Trophoblast cell (in vitro differentiated cells and primary cell): Measurements from ENCODE around the gene EIF4EBP3.
A peak's percentile ranks its signal among the peaks of the same experiment; 100 is the strongest.

Source experiments
- DNase-seq, 2 donors: peaks; one replicate each; pipeline ENCODE4 v3.0.0-alpha.2; 2016
- H2AFZ ChIP-seq: 2 replicates; pipeline ENCODE4 v1.6.1; 2013; ENCODE audit warnings: low read length, moderate library complexity, mild to moderate bottlenecking; ENCODE audit not compliant: insufficient read depth, poor library complexity
- H2AK5ac ChIP-seq: 2 replicates; pipeline ENCODE4 v1.6.1; 2013; ENCODE audit warnings: mild to moderate bottlenecking, low read length
- H2BK120ac ChIP-seq: 2 replicates; pipeline ENCODE4 v1.6.1; 2013; ENCODE audit warnings: low read length, mild to moderate bottlenecking, moderate library complexity; ENCODE audit not compliant: insufficient read depth, poor library complexity
- H2BK12ac ChIP-seq: 2 replicates; pipeline ENCODE4 v1.6.1; 2013; ENCODE audit warnings: mild to moderate bottlenecking, low read length, moderate library complexity
- H2BK5ac ChIP-seq: 2 replicates; pipeline ENCODE4 v1.6.1; 2013; ENCODE audit warnings: low read length, low read depth, moderate library complexity, mild to moderate bottlenecking; ENCODE audit not compliant: poor library complexity
- H3K14ac ChIP-seq: 2 replicates; pipeline ENCODE4 v1.6.1; 2013; ENCODE audit warnings: mild to moderate bottlenecking, low read length
- H3K18ac ChIP-seq: 2 replicates; pipeline ENCODE4 v1.6.1; 2013; ENCODE audit warnings: mild to moderate bottlenecking, low read length
- H3K23ac ChIP-seq: 2 replicates; pipeline ENCODE4 v1.6.1; 2013; ENCODE audit warnings: low read length
- H3K27ac ChIP-seq: 2 replicates; pipeline ENCODE4 v1.5.1; 2013; ENCODE audit warnings: low read depth, mild to moderate bottlenecking, inconsistent platforms, low read length, moderate library complexity
- H3K27me3 ChIP-seq: 2 replicates; pipeline ENCODE4 v1.6.1; 2013; ENCODE audit warnings: inconsistent platforms, mild to moderate bottlenecking, low read length, moderate library complexity; ENCODE audit not compliant: insufficient read depth
- H3K36me3 ChIP-seq, 2 experiments: 1 replicate in 1 of 2; 2 replicates in 1 of 2; pipeline ENCODE4 v1.6.1; 2013; ENCODE audit warnings: low read length in 2 of 2, mild to moderate bottlenecking in 2 of 2, moderate library complexity in 1 of 2; ENCODE audit not compliant: insufficient read depth in 2 of 2, control insufficient read depth in 1 of 2
- H3K4ac ChIP-seq: 2 replicates; pipeline ENCODE4 v1.6.1; 2013; ENCODE audit warnings: low read depth, mild to moderate bottlenecking, low read length, moderate library complexity
- H3K4me1 ChIP-seq, 2 experiments: 1 replicate in 1 of 2; 2 replicates in 1 of 2; pipeline ENCODE4 v1.6.1; 2013; ENCODE audit warnings: low read length in 2 of 2, mild to moderate bottlenecking in 2 of 2, moderate library complexity in 1 of 2; ENCODE audit not compliant: insufficient read depth in 2 of 2, control insufficient read depth in 1 of 2
- H3K4me2 ChIP-seq: 2 replicates; pipeline ENCODE4 v1.6.1; 2013; ENCODE audit warnings: inconsistent platforms, mild to moderate bottlenecking, low read length, moderate library complexity
- H3K4me3 ChIP-seq: 2 replicates; pipeline ENCODE4 v1.5.1; 2013; ENCODE audit warnings: mild to moderate bottlenecking, low read depth, low read length, inconsistent platforms
- H3K79me1 ChIP-seq: one replicate; pipeline ENCODE4 v1.6.1; 2013; ENCODE audit warnings: low read length
- H3K79me2 ChIP-seq: 2 replicates; pipeline ENCODE4 v1.6.1; 2013; ENCODE audit warnings: low read length, mild to moderate bottlenecking; ENCODE audit not compliant: control insufficient read depth, insufficient read depth, poor library complexity
- H3K9ac ChIP-seq: 2 replicates; pipeline ENCODE4 v1.6.1; 2013; ENCODE audit warnings: mild to moderate bottlenecking, low read length
- H3K9me3 ChIP-seq: 2 replicates; pipeline ENCODE4 v1.6.1; 2013; ENCODE audit warnings: low read depth, mild to moderate bottlenecking, control low read depth, inconsistent platforms, low read length; ENCODE audit not compliant: insufficient read depth
- H4K12ac ChIP-seq: 2 replicates; pipeline ENCODE4 v1.6.1; 2013; ENCODE audit warnings: low read depth, mild to moderate bottlenecking, low read length, moderate library complexity
- H4K8ac ChIP-seq: 2 replicates; pipeline ENCODE4 v1.6.1; 2013; ENCODE audit warnings: low read depth, mild to moderate bottlenecking, low read length, moderate library complexity
- H4K91ac ChIP-seq: one replicate; pipeline ENCODE4 v1.6.1; 2013; ENCODE audit warnings: low read depth, mild to moderate bottlenecking, low read length, moderate library complexity
- WGBS: extraction: QIAGEN DNeasy Blood & Tissue Kit; methylation state at CpG from one replicate; pipeline ENCODE4 v1.1.7; 2013; ENCODE audit warnings: missing lambda C conversion rate; ENCODE audit not compliant: insufficient read length, insufficient coverage; ENCODE audit errors: extremely low coverage; 5-methylcytosine and 5-hydroxymethylcytosine counted together

EIF4EBP3 gene

DNA sequence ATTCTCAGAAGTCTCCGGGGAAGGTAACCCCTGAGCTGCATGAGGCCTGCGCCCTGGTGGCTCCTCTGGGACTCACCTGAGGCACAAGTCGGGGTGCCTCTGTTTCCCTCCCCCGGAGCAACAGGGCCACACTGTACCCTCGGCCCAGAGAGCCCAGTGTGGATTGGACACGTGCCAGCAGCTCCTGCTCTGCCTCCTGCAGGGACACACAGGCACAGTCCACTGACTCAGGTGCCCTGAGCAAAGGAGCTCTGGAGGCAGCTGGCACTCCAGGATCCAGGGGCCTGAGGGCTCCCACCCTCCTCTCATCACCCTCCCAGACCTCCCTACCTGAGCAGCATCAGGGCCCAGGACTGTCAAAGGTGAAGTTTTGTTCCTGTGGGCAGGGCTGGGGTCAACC, 46.7 kb downstream of the EIF4EBP3 start:
- H3K36me3 ChIP-seq, result no peaks in the 10 kb centered on the region
- H2BK5ac ChIP-seq, result no peak overlapping the region
- DNase-seq, result no peak
- no peaks in the 10 kb centered on the region for H3K79me2 ChIP-seq
- H3K4ac ChIP-seq, result no peak overlapping the region
- H2AK5ac ChIP-seq, result no peak overlapping the region
- H2BK120ac ChIP-seq, result no peak overlapping the region
- H3K27ac ChIP-seq, result no peak overlapping the region
- WGBS, result no CpG with 5 or more reads among the region's 6 CpGs
- no peak overlapping the region for H3K4me2 ChIP-seq
- H4K91ac ChIP-seq, result no peak overlapping the region
- no peak overlapping the region for H3K9ac ChIP-seq
- H3K79me1 ChIP-seq, result no peaks in the 10 kb centered on the region
- no peak overlapping the region for H2BK12ac ChIP-seq
- no peaks in the 10 kb centered on the region for H3K9me3 ChIP-seq
- no peaks in the 10 kb centered on the region for H3K4me1 ChIP-seq
- H4K12ac ChIP-seq, result no peak overlapping the region
- H3K14ac ChIP-seq, result no peak overlapping the region
- H2AFZ ChIP-seq, result no peak overlapping the region
- no peak overlapping the region for H3K23ac ChIP-seq
- no peak overlapping the region for H4K8ac ChIP-seq
- H3K18ac ChIP-seq, result no peak overlapping the region
- H3K4me3 ChIP-seq, result no peak overlapping the region
- H3K27me3 ChIP-seq, result no peaks in the 10 kb centered on the region

DNA sequence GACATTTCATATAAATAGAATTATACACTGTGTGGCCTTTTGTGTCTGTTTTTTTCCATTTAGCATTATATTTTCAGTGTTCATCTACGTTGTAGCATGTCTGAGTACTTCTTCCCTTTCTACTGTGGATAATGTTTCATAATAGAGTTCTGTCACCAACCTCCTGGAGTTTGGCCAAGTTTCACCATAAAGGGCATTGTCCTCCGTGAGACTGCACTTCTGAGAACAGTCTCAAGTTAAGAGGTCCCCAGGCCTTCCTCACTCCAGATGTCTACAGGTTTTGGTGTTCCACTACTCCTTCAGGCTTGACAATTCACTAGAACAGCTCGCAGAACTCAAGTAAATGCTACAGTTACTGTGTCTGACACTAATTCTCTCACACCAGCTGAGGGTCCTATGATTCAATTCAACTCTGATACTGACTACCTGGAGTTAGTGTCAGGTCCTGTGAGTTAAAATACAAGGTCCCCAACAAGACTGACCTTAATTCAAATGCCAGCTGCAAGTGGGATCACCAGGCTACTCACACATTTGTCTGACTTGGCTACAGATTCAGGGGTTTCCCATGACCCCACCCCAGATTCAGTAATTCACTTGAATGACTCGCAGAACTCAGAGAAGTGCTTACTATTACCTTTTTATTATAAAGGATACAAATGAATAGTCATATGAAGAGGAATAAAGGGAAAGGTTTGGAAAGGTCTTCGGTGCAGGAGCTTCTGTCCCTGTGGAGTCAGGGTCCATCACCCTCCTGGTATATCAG, 48.3 kb downstream of the EIF4EBP3 start:
- H3K79me2 ChIP-seq, result no peaks in the 10 kb centered on the region
- H3K27ac ChIP-seq, result no peak overlapping the region
- no peak overlapping the region for H3K14ac ChIP-seq
- no peak overlapping the region for H3K4me2 ChIP-seq
- no peak overlapping the region for H3K18ac ChIP-seq
- H3K23ac ChIP-seq, result no peak overlapping the region
- no peaks in the 10 kb centered on the region for H3K9me3 ChIP-seq
- H2BK120ac ChIP-seq, result no peak overlapping the region
- WGBS, result no CpG with 5 or more reads among the region's 5 CpGs
- no peak overlapping the region for H2AFZ ChIP-seq
- H3K4ac ChIP-seq, result no peak overlapping the region
- no peak overlapping the region for H4K91ac ChIP-seq
- no peaks in the 10 kb centered on the region for H3K27me3 ChIP-seq
- DNase-seq, result peak in 1 of 2 donors; percentile 40
- H3K79me1 ChIP-seq, result no peaks in the 10 kb centered on the region
- no peak overlapping the region for H3K9ac ChIP-seq
- H3K4me3 ChIP-seq, result no peak overlapping the region
- H3K36me3 ChIP-seq, result no peaks in the 10 kb centered on the region
- no peaks in the 10 kb centered on the region for H3K4me1 ChIP-seq
- no peak overlapping the region for H4K8ac ChIP-seq
- no peak overlapping the region for H2BK5ac ChIP-seq
- no peak overlapping the region for H4K12ac ChIP-seq
- no peak overlapping the region for H2AK5ac ChIP-seq
- H2BK12ac ChIP-seq, result no peak overlapping the region

DNA sequence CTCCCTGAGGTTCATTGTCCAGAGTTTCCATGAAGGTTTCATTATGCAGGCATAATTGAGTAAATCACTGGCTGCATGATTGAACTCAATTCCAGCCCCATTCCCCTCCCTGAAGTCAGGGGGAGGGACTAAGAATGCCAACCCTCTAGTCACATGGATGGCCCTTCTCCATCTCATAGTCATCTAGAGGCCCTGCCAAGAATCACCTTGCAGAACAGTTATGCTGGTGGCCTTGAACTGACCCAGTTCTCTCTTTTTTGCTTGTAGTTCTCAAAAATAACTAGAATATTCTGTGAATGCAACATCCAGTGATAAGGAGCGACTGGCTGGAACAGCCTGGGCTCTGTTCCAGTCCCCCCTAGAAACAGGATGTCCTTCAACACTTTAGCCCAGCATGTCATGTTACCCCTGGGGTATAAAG, 48.9 kb downstream of the EIF4EBP3 start:
- Histone ChIP-seq H2AFZ (no peak overlapping the region), H3K79me1 (no peaks in the 10 kb centered on the region), H3K27me3 (no peaks in the 10 kb centered on the region), H2BK5ac (no peak overlapping the region), H4K91ac (no peak overlapping the region), H3K18ac (no peak overlapping the region), H3K9me3 (no peaks in the 10 kb centered on the region), H3K23ac (no peak overlapping the region), H4K8ac (no peak overlapping the region), H2BK120ac (no peak overlapping the region), H3K79me2 (no peaks in the 10 kb centered on the region), H3K4me3 (no peak overlapping the region), H3K4me1 (no peaks in the 10 kb centered on the region), H3K9ac (no peak overlapping the region), H3K4ac (no peak overlapping the region), H3K36me3 (no peaks in the 10 kb centered on the region), H3K27ac (no peak overlapping the region), H2AK5ac (no peak overlapping the region), H3K4me2 (no peak overlapping the region), H4K12ac (no peak overlapping the region), H3K14ac (no peak overlapping the region), H2BK12ac (no peak overlapping the region)
- no peak for DNase-seq
- WGBS, result no CpG with 5 or more reads among the region's 1 CpG

DNA sequence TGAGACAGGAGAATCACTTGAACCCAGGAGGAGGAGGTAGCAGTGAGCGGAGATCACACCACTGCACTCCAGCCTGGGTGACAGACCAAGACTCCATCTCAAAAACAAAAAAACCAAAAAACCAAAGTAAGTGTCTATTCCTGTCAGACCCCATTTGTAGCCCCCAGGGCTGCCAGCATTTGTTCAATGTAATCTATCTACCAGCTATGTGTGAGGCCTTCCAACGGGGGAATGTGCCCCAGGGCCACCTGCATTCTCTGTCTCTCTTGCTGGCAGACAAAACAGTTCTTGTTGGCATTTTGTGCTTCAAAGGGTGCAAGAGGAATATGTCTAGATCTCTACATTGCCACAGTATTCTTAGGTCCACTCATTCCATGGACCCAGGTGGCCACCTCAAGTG, 51.4 kb downstream of the EIF4EBP3 start:
- Histone ChIP-seq H3K4ac (no peak overlapping the region), H2AK5ac (no peak overlapping the region), H3K4me1 (no peaks in the 10 kb centered on the region), H4K91ac (no peak overlapping the region), H3K4me3 (no peak overlapping the region), H2BK5ac (no peak overlapping the region), H3K9ac (no peak overlapping the region), H3K27me3 (no peaks in the 10 kb centered on the region), H3K18ac (no peak overlapping the region), H3K79me1 (no peaks in the 10 kb centered on the region), H2AFZ (no peak overlapping the region), H3K4me2 (no peak overlapping the region), H4K12ac (no peak overlapping the region), H3K27ac (no peak overlapping the region), H4K8ac (no peak overlapping the region), H2BK12ac (no peak overlapping the region), H2BK120ac (no peak overlapping the region), H3K23ac (no peak overlapping the region), H3K79me2 (no peaks in the 10 kb centered on the region), H3K9me3 (no peaks in the 10 kb centered on the region), H3K36me3 (no peaks in the 10 kb centered on the region), H3K14ac (no peak overlapping the region)
- no CpG with 5 or more reads among the region's 2 CpGs for WGBS
- DNase-seq, result peak; percentile 80 to 86
